NOMO-1 treated with DMSO at 0.1 percent for 48 hours (cell line): ENCODE measurements around the gene MAGEA3.
"Not testable (repeated sequence)": the region's sequence is repeated elsewhere in the genome, so short reads cannot be mapped to it uniquely, and the experiment has no call there.

ENCODE experiments used
- DNase-seq: peaks from one replicate; lab custom pipeline; 2025; ENCODE audit not compliant: unreplicated experiment; lab: John Stamatoyannopoulos, UW

MAGEA3 gene, protein sequence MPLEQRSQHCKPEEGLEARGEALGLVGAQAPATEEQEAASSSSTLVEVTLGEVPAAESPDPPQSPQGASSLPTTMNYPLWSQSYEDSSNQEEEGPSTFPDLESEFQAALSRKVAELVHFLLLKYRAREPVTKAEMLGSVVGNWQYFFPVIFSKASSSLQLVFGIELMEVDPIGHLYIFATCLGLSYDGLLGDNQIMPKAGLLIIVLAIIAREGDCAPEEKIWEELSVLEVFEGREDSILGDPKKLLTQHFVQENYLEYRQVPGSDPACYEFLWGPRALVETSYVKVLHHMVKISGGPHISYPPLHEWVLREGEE

DNA sequence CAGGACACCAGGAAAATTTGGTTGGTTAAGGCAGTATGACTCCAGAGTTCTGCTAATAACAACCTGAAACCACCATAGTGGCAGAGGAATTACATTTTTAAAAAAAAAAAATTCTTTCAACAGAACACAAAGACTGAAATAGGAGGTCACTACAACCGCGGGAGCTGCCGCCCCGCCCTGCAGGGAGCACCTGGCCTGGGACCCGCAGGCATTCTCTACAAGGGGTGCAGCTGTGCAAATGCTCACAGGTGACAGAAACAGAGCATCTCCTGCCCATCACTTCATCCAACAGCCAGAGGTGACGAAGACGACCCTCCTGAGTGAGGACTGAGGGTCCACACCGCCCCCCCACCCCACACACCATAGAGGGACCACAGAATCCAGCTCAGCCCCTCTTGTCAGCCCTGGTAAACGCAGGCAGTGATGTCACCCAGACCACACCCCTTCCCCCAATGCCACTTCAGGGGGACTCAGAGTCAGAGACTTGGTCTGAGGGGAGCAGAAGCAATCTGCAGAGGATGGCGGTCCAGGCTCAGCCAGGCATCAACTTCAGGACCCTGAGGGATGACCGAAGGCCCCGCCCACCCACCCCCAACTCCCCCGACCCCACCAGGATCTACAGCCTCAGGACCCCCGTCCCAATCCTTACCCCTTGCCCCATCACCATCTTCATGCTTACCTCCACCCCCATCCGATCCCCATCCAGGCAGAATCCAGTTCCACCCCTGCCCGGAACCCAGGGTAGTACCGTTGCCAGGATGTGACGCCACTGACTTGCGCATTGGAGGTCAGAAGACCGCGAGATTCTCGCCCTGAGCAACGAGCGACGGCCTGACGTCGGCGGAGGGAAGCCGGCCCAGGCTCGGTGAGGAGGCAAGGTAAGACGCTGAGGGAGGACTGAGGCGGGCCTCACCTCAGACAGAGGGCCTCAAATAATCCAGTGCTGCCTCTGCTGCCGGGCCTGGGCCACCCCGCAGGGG lies at the start of gene MAGEA3:
Gene MAGEA3, plus strand, starts transcription at position 843 of the 980 bp plus-strand sequence. CDS start 2,039 bp downstream, outside the sequence.
- DNase-seq = not testable (repeated sequence)

DNA sequence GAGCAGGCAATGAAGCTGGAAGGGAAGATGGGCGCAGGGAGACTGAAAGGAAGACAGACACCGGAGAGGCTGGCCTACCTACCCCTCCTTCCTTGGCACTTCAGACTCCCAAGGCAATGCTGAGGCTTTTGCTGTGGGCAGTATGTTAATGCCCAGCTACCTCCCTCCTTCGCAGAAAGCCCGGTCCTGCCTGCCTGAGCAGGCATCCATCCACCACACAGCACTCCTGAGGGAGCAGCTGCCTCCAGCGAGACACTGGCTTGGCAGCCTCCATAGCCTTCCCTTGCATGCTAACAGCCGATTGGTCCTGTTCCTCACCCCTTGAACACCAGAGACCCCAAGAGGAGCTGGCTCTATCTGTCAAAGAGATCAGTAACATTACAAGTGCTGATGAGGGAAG lies 46.5 kb upstream of the MAGEA3 start:
- no peak for DNase-seq

DNA sequence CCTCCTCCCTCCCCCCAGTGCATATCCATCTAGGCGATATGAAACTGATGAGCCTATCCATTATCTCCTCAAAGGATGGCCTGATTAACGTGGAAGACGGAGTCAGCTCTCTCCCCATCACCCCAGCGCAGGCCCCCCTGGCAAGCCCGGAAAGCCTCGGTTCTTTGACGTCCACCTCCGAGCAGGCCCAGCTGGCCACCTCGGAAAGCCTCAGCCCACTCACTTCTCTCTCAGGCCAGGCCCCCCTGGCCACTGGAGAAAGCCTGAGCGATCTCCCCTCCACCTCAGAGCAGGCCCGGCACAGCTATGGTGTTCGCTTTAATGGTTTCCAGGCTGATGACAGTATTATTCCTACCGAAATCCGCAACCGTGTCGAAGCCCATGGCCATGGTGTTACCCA lies 46.1 kb upstream of the MAGEA3 start:
- DNase-seq = no peak

DNA sequence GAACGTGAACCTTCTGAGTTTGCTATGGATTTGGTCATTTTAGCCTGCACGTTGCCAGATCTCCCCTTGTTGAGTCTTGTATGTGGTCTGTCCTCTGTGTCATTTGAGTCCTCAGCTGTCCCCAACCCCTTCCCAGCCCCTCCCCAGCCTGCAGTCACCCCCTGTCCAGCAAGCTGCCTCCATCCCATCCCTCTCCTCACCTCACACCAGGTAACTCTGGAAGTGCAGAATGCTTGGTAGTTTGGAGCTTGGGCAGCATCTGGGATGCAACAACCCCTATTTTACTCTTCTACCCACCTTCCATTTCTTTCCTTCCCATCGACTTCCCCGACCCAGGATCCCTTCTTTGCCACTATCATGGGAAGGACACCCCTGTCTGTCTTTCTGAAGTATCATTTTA lies 42.5 kb upstream of the MAGEA3 start:
- no peak for DNase-seq

DNA sequence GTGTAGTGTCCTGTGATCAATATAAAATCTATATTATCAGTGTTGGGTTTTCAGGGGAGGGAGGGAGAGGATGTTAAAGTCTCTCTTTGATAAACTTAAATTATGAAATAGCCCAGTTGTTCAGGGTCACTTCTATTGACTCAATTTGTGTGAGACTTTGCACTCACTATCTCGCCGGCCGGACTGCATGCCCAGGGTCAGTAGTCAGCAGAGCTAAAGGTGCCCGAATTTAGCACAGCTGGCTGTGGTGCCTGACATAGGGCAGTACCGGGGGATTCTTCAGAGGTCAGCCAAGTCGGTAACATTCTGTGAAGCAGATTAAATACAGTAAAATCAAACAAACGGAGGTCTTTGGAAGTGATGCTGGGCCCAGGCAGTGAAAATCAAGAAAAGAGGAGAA lies 41.7 kb upstream of the MAGEA3 start:
- no peak for DNase-seq

DNA sequence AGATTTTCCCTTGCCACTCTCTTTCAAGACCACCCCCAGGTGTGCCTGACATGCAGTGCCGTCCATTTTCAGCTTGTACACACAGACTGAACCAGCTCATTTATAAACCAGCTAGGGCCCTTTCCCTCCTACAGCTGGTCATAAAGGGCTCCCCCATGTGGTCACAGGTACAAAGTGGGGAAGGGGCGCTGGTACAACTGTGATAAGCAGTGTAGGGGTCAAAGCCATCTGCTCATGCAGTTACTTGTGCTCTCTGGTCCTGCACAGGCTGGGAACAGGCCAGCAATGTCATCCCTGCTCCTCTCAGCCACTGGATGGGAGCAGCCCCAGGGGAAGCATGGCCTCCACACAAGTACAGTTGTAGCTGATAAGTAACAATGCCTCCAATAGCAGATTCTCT lies 40.3 kb upstream of the MAGEA3 start:
- DNase-seq = no peak

DNA sequence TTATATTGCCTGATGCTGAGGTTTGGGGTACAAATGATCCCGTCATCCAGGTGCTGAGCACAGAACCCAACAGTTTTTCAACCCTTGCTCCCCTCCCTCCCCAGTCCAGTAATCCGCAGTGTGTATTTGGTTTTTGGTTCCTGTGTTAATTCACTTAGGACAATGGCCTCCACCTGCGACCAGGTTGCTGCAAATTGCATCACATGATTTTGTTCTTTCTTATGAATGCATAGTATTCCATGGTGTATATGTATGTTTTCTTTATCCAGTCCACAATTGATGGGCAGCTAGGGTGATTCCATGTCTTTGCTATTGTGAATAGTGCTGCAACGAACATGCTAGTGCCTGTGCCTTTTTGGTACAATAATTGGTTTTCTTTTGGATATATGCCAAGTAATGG lies 35.5 kb upstream of the MAGEA3 start:
- DNase-seq = no peak

DNA sequence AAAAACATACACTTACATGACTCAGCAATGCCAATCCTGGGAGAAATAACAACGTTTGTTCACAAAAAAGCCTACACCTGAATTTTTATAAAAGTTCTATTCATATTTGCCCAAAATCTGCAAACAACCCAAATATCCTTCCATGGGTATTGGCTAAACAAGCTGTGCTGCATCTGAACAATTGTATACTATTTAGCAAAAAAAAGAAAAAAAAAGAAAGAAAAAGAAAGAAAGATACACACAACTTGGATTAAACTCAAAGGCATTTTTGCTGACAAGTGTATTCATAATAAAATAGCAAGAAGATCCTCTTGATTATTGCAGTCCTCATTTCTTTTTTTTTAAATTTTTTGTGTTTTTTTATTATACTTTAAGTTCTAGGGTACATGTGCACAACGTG lies 24.5 kb upstream of the MAGEA3 start:
- no peak for DNase-seq

DNA sequence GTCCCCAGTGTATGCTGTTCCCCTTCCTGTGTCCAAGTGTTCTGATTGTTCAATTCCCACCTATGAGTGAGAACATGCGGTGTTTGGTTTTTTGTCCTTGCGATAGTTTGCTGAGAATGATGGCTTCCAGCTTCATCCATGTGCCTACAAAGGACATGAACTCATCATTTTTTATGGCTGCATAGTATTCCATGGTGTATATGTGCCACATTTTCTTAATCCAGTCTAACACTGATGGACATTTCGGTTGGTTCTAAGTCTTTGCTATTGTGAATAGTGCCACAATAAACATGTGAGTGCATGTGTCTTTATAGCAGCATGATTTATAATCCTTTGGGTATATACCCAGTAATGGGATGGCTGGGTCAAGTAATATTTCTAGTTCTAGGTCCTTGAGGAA lies 23.9 kb upstream of the MAGEA3 start:
- DNase-seq = not testable (repeated sequence)

DNA sequence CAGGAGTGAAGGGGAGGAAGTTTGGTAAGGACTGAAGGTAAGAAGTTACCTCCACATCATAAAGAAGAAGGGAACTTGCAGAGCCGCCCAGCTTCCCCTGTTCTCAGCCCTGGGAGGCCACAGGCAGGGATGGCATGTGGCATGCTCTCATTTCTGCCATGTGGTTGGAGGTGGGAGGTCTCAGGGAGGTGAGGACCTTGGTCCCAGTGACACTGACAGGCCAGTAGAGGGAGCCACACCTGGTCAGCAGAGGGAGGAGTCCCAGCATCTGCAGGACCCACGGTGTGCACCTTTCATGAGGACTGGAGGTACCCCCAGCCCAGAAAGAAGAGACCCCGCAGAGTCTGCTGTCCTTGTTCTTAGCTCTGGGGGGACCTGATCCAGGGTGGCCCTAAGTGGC lies 17.6 kb upstream of the MAGEA3 start:
- DNase-seq = not testable (repeated sequence)

DNA sequence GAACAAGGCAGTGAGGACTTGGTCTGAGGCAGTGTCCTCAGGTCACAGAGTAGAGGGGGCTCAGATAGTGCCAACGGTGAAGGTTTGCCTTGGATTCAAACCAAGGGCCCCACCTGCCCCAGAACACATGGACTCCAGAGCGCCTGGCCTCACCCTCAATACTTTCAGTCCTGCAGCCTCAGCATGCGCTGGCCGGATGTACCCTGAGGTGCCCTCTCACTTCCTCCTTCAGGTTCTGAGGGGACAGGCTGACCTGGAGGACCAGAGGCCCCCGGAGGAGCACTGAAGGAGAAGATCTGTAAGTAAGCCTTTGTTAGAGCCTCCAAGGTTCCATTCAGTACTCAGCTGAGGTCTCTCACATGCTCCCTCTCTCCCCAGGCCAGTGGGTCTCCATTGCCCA lies 1.8 kb downstream of the MAGEA3 start:
- not testable (repeated sequence) for DNase-seq

DNA sequence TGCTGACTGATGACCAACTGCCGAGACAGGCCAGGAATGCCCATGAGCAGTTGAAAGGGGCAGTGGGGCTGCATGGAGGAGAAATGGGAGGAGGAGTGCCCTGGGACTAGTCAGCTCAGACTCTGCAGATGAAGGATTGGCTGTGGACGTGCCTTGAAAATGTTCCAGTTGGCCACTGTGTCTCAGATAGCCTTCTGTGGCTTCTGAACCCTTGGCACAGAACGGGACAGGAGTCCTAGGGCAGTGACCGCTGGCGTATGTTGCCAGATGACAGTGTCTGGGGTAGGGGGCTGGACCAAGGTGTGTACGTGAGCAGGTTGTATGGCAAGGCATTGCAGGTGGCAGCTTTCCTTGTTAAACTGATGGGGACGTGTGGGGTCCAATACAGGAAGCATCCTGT lies 7.9 kb downstream of the MAGEA3 start:
- DNase-seq = not testable (repeated sequence)

DNA sequence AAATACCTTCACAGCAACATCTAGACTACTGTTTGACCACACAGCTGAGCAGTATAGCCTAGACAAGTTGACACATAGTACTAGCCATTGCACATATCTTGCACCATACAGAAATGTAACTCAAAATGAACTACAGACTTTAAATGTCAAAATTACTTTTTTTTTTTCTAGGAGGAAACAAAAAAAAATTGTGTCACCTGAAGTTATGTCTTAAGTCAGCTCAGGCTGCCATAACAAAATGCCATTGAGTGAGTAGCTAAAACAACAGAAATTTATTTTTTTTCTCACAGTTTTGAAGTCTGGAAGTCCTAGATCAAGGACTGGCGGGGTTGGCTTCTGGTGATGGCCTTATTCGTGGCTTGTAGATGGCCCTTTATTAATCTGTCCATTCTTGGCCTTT lies 10.6 kb downstream of the MAGEA3 start, which contains the start of gene CSAG2:
Gene CSAG2, minus strand, starts transcription at position 101 of the 400 bp plus-strand sequence. CDS start 161 bp downstream, outside the sequence.
- not testable (repeated sequence) for DNase-seq

DNA sequence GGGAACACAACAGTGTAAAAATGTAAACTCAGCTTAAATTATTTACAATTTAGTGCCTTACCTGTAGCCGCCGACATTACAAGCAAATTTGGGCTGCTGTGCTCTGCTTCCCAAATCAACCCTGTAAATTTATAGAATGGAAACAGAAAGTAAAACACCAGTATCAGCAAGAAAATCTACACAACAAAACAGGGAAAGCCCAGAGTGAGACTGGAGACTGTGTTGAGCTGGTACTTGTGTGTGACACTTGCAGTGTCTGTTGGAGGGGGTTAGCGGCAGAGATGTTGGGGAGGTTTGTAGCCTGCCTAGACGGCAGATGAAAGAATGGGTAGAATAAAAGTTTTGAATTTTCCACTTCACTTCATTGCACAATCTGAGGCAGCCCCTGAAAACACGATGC lies 14.6 kb downstream of the MAGEA3 start:
- not testable (repeated sequence) for DNase-seq

DNA sequence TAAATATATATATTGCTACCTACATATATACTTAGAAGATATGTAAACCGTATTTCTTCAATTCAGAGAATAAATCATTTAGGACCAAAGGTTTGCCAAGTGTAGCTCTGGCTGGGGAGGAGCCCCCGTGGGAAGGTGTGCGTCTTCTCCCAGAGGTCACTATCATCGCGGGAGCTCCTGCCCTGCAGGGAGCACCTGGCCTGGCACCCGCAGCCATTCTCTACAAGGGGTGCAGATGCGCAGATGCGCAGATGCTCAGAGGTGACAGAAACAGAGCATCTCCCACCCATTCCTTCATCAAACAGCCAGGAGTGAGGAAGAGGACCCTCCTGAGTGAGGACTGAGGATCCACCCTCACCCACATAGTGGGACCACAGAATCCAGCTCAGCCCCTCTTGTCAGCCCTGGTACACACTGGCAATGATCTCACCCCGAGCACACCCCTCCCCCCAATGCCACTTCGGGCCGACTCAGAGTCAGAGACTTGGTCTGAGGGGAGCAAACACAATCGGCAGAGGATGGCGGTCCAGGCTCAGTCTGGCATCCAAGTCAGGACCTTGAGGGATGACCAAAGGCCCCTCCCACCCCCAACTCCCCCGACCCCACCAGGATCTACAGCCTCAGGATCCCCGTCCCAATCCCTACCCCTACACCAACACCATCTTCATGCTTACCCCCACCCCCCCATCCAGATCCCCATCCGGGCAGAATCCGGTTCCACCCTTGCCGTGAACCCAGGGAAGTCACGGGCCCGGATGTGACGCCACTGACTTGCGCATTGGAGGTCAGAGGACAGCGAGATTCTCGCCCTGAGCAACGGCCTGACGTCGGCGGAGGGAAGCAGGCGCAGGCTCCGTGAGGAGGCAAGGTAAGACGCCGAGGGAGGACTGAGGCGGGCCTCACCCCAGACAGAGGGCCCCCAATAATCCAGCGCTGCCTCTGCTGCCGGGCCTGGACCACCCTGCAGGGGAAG lies 15.5 kb downstream of the MAGEA3 start, which contains the start of gene MAGEA2B:
Gene MAGEA2B, plus strand, starts transcription at position 814 of the 973 bp plus-strand sequence. CDS start 2,479 bp downstream, outside the sequence.
- DNase-seq = not testable (repeated sequence)

DNA sequence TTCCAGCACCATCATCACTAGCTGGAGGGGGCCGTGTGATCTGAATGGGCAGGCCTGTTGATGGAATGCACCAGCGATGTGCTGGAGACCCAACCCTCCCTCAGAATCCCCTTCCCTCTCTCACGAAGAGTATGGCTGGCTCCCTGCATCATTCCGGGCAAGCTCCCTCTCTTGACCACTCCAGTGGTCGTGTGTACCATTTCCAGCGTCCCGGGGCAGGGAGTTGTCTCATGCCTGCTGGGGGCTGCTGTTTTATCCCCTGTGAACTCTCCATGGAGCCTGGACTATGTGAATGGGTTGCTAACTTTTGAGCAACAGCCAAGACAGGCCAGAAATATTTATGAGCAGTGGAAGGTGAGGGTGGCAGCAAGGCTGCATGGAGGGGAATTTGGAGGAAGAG lies 26.8 kb downstream of the MAGEA3 start:
- no peak for DNase-seq

DNA sequence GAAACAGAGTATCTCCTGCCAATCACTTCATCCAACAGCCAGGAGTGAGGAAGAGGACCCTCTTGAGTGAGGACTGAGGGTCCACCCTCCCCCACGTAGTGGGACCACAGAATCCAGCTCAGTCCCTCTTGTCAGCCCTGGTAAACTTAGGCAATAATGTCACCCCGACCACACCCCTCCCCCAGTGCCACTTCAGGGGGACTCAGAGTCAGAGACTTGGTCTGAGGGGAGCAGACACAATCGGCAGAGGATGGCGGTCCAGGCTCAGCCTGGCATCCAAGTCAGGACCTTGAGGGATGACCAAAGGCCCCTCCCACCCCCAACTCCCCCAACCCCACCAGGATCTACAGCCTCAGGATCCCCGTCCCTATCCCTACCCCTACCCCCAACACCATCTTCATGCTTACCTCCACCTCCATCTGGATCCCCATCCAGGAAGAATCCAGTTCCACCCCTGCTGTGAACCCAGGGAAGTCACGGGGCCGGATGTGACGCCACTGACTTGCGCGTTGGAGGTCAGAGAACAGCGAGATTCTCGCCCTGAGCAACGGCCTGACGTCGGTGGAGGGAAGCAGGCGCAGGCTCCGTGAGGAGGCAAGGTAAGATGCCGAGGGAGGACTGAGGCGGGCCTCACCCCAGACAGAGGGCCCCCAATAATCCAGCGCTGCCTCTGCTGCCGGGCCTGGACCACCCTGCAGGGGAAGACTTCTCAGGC lies 34.8 kb downstream of the MAGEA3 start, which contains the start of the genes CSAG1 and MAGEA12:
Gene CSAG1, minus strand, starts transcription at position 461 of the 715 bp plus-strand sequence. CDS start 1,261 bp downstream, outside the sequence.
Gene MAGEA12, plus strand, starts transcription at position 497 of the 715 bp plus-strand sequence. CDS start 2,405 bp downstream, outside the sequence.
- DNase-seq = no peak

DNA sequence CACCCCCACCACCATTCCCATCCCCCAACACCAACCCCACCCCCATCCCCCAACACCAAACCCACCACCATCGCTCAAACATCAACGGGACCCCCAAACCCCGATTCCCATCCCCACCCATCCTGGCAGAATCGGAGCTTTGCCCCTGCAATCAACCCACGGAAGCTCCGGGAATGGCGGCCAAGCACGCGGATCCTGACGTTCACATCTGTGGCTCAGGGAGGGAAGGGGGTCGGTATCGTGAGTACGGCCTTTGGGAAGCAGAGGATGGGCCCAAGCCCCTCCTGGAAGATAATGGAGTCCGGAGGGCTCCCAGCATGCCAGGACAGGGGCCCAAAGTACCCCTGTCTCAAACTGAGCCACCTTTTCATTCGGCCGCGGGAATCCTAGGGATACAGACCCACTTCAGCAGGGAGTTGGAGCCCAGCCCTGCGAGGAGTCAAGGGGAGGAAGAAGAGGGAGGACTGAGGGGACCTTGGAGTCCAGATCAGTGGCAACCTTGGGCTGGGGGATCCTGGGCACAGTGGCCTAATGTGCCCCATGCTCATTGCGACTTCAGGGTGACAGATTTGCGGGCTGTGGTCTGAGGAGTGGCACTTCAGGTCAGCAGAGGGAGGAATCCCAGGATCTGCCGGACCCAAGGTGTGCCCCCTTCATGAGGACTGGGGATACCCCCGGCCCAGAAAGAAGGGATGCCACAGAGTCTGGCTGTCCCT lies 35.7 kb downstream of the MAGEA3 start:
- DNase-seq = not testable (repeated sequence)

DNA sequence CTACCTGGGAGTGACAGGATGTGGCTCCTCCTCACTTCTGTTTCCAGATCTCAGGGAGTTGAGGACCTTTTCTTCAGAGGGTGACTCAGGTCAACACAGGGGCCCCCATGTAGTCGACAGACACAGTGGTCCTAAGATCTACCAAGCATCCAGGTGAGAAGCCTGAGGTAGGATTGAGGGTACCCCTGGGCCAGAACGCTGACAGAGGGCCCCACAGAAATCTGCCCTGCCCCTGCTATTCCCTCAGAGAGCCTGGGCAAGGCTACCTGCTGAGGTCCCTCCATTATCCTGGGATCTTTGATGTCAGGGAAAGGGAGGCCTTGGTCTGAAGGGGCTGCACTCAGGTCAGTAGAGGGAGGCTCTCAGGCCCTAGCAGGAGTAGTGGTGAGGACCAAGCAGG lies 36.5 kb downstream of the MAGEA3 start:
- no peak for DNase-seq
